Body of pancreas (tissue), 4 donors: ENCODE measurements around the gene WWTR1. TPM values are rescaled to one million over a fixed set of nuclear protein-coding genes. Genes with fewer than 3 reads are reported as not detected.

Experiments
- ATAC-seq: fragments of 150-250 bp; one replicate; pipeline ENCODE4 v1.9.1; 2016
- DNase-seq, 4 donors: peaks; one replicate each; pipeline ENCODE4 v3.0.0-alpha.2; 2019
- H3K27ac ChIP-seq, 4 donors: fragments of 200-600 bp; sonication (generic); 1 replicate in 3 of 4; 2 replicates in 1 of 4; pipeline versions ENCODE4 v1.5.1 to v1.6.1; 2016 to 2019; ENCODE audit warnings: mild to moderate bottlenecking in 1 of 4, mixed read lengths in 1 of 4, moderate library complexity in 1 of 4
- H3K27me3 ChIP-seq, 2 donors: fragments of 200-600 bp; sonication (generic); one replicate each; pipeline ENCODE4 v1.6.0; 2016; ENCODE audit warnings: mild to moderate bottlenecking in 1 of 2
- H3K36me3 ChIP-seq, 2 donors: fragments of 200-600 bp; sonication (generic); replicated peaks in 1 of 2; 2 replicates each; pipeline ENCODE4 v1.5.1; 2016; ENCODE audit warnings: low read depth in 2 of 2; ENCODE audit not compliant: insufficient read depth in 1 of 2
- H3K4me1 ChIP-seq: fragments of 200-600 bp; sonication (generic); one replicate; pipeline ENCODE4 v1.6.0; 2016
- H3K4me3 ChIP-seq, 2 donors: fragments of 200-600 bp; sonication (generic); 1 replicate in 1 of 2; 2 replicates in 1 of 2; pipeline ENCODE4 v1.5.1; 2016 to 2019
- H3K9me3 ChIP-seq, 3 donors: fragments of 200-600 bp; sonication (generic); 1 replicate in 2 of 3; 2 replicates in 1 of 3; pipeline ENCODE4 v1.5.1; 2016
- POLR2A ChIP-seq, 3 donors: fragments of 450-650 bp; IDR thresholded peaks; one replicate each; pipeline ENCODE4 v1.6.1; 2016; ENCODE audit warnings: antibody characterized with exemption in 3 of 3, mild to moderate bottlenecking in 2 of 3
- WGBS, 2 donors: methylation state at CpG; one replicate each; pipeline ENCODE4 v1.1.5; 2017; 5-methylcytosine and 5-hydroxymethylcytosine counted together
- intact Hi-C: fragments of 100-400 bp; cut with DNase I; formaldehyde crosslinking; loops from one replicate; pipeline ENCODE4 v1.15.1; 2023
- total RNA-seq, 2 donors: library from RNA; depleted of rRNA; stranded (reverse); fragments of >200 nt; gene quantifications; one replicate each; pipeline ENCODE4 v1.1.0, GENCODE V29; 2016
- TF ChIP-seq, protein P1 (sequence below), 7 experiments: fragments of 450-650 bp in 4 of 7; fragments of 200-600 bp in 3 of 7; sonication (generic) in 3 of 7; IDR thresholded peaks; one replicate each; pipeline ENCODE4 v1.5.1; 2016 to 2019; ENCODE audit warnings: antibody characterized with exemption in 7 of 7

Gene WWTR1
- total RNA-seq, 2 donors from 2014 or later: 46.2 to 64.3 TPM

GRCh38 chr3:149515249-149515648 is 142.6 kb downstream of the WWTR1 start:
- intact Hi-C loops: loop anchor here (10.0 kb wide), 1 partner anchor 200 kb away; no protein-coding TSS in a partner anchor

GRCh38 chr3:149514471-149514870 is 143.4 kb downstream of the WWTR1 start:
- intact Hi-C loops: loop anchor here (10.0 kb wide), 1 partner anchor 200 kb away; no protein-coding TSS in a partner anchor
- Histone ChIP-seq H3K4me3 (no peak overlapping the region), H3K9me3 (no peaks in the 10 kb centered on the region), H3K27ac (no peak overlapping the region), H3K27me3 (no peaks in the 10 kb centered on the region), H3K4me1 (peaks cover 11% of the 10 kb centered on the region), H3K36me3 (no peaks in the 10 kb centered on the region)
- TF ChIP-seq, protein P1, sequence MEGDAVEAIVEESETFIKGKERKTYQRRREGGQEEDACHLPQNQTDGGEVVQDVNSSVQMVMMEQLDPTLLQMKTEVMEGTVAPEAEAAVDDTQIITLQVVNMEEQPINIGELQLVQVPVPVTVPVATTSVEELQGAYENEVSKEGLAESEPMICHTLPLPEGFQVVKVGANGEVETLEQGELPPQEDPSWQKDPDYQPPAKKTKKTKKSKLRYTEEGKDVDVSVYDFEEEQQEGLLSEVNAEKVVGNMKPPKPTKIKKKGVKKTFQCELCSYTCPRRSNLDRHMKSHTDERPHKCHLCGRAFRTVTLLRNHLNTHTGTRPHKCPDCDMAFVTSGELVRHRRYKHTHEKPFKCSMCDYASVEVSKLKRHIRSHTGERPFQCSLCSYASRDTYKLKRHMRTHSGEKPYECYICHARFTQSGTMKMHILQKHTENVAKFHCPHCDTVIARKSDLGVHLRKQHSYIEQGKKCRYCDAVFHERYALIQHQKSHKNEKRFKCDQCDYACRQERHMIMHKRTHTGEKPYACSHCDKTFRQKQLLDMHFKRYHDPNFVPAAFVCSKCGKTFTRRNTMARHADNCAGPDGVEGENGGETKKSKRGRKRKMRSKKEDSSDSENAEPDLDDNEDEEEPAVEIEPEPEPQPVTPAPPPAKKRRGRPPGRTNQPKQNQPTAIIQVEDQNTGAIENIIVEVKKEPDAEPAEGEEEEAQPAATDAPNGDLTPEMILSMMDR (IDR thresholded peaks at IDR 0.05): no peak
- TF ChIP-seq POLR2A (IDR thresholded peaks at IDR 0.05): no peak
- ATAC-seq (no peak), DNase-seq (no peak)
- WGBS, 2 donors: 85 to 88% methylated on average over 2 of the region's 2 CpGs

More at GRCh38 chr3:149515249-149515648, 142.6 kb downstream of the WWTR1 start:
- H3K27ac ChIP-seq: no peak overlapping the region
- H3K36me3 ChIP-seq: no peaks in the 10 kb centered on the region
- DNase-seq (no peak), ATAC-seq (no peak)
- WGBS, 2 donors: 79 to 86% methylated on average over 2 of the region's 2 CpGs
- H3K4me3 ChIP-seq: no peak overlapping the region
- no peaks in the 10 kb centered on the region for H3K27me3 ChIP-seq
- peaks cover 11% of the 10 kb centered on the region for H3K4me1 ChIP-seq
- H3K9me3 ChIP-seq: no peaks in the 10 kb centered on the region
- TF ChIP-seq, protein P1 (IDR thresholded peaks at IDR 0.05): no peak
- TF ChIP-seq POLR2A (IDR thresholded peaks at IDR 0.05): no peak

GRCh38 chr3:149512073-149512782 is 145.6 kb downstream of the WWTR1 start:
- no peaks in the 10 kb centered on the region for H3K9me3 ChIP-seq
- ATAC-seq (peak; percentile 85), DNase-seq (peak; percentile 70 to 79 (median 77))
- no peak overlapping the region for H3K27ac ChIP-seq
- H3K36me3 ChIP-seq: no peaks in the 10 kb centered on the region
- TF ChIP-seq, protein P1 (IDR thresholded peaks at IDR 0.05): peak; percentile 54 to 87 (median 85)
- no peak for TF ChIP-seq POLR2A (IDR thresholded peaks at IDR 0.05)
- 10 to 13% methylated on average over 9 of the region's 9 CpGs for WGBS, 2 donors
- H3K4me3 ChIP-seq: no peak overlapping the region
- H3K27me3 ChIP-seq: no peaks in the 10 kb centered on the region
- intact Hi-C loops: loop anchor here (10.0 kb wide), 1 partner anchor 203 kb away; no protein-coding TSS in a partner anchor
- peaks cover 22% of the 10 kb centered on the region for H3K4me1 ChIP-seq

DNA sequence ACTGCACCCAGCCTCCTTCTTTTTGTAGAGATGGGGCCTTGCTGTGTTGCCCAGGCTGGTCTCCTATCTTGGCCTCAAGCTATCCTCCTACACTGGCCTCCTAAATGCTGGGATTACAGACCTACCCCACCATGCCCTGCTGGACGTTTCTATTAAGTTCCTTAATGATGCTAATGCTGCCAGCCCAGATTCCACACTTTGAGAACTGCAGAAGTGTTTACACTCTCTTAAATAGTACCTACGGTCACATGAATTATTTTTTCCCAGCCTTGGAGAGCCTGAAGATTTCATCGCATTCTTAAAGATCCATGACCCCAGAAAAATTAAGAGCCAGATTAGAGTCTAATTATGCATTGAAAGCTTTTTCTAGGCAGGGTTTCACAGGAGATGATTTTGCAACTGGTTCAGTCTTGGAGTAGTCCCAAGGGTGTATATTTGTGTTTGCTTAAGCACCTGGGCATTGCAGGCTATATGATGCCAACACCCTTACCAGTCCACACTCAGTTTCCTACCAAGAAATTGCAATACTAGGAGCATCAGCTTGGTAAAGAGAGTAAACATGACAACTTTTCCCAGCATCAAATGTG is 146.7 kb downstream of the WWTR1 start:
- Histone ChIP-seq H3K9me3 (no peaks in the 10 kb centered on the region), H3K4me3 (no peak overlapping the region), H3K36me3 (no peaks in the 10 kb centered on the region), H3K4me1 (peaks cover 19% of the 10 kb centered on the region), H3K27ac (no peak overlapping the region), H3K27me3 (no peaks in the 10 kb centered on the region)
- intact Hi-C loops: loop anchor here (10.0 kb wide), 1 partner anchor 204 kb away; no protein-coding TSS in a partner anchor
- no peak for DNase-seq
- TF ChIP-seq, protein P1 (IDR thresholded peaks at IDR 0.05): no peak
- TF ChIP-seq POLR2A (IDR thresholded peaks at IDR 0.05): no peak
- no peak for ATAC-seq
- WGBS, 2 donors: 61 to 67% methylated on average over 3 of the region's 3 CpGs
